ENCODE results near the gene ZNF777.

GRCh38 chr7:149474309-149475120 lies 13.7 kb upstream of the ZNF777 start:
- TF ChIP-seq CTCF (conservative IDR thresholded peaks at IDR 0.05 in 1 of 2, IDR thresholded peaks at IDR 0.05 in 1 of 2; ENCODE audit: extremely low read depth in 1 of 2, insufficient read depth in 1 of 2, low read depth in 1 of 2, low read length in 2 of 2) = no peak
- TF ChIP-seq EZH2 (IDR thresholded peaks at IDR 0.05; ENCODE audit: borderline replicate concordance, low read length) = no peak
